ENCODE results near the gene CFDP1. TPM values are rescaled to one million over a fixed set of nuclear protein-coding genes. Genes with fewer than 3 reads are reported as not detected.

Gene CFDP1
- total and polyA plus RNA-seq, 2 of the 13 experiments (the other 11 are each of a cell fraction or from before 2014, with no cell fraction given), result 78.6 to 153 TPM

DNA sequence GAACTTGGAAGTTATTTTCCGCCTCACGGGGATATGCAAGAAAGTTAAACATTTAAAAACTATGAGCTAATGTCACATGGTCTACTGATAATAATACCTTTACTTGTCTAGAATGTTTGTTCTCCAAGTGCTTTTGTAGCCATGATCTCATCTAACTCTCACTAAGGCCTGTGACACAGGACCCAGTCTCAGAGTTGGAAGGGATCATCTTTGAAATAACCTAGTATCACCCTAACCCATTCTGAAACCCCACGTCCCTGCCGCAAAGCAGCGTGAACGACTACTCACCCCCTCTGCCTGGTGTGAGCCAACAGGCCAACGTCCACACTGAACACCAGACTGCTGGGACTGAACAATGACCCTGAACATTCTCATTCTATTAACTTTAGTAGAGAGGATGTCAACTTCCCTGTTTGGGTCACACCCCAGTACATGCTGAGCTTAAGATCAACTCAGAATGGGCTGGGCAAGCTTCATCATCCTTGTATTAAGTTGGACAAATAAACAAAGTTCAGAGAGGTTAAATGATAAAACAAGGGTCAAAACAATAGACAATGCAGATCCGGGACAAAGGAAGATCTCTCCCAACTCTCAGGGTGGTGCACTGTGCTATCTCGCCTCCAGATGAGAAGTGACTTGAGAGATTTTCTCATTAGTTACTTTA, 127.1 kb downstream of the CFDP1 start (continued):
- TF ChIP-seq SIX1 (CRISPR knock-in tag; IDR thresholded peaks at IDR 0.05; ENCODE audit: borderline replicate concordance) (peak; percentile 45; the same call in 1 of the 2 replicates), NR3C1 (CRISPR knock-in tag; IDR thresholded peaks at IDR 0.05) (no peak), TBX2 (CRISPR knock-in tag; IDR thresholded peaks at IDR 0.05; ENCODE audit: borderline replicate concordance) (peak; percentile 90), SMAD1 (CRISPR knock-in tag; IDR thresholded peaks at IDR 0.05; ENCODE audit: borderline replicate concordance, low read depth) (no peak), ZNF619 (CRISPR knock-in tag; IDR thresholded peaks at IDR 0.05) (no peak), ESRRA (CRISPR knock-in tag; IDR thresholded peaks at IDR 0.05; ENCODE audit: low read depth) (peak; percentile 54; the same call in 1 of the 2 replicates), NR2C2 (CRISPR knock-in tag; IDR thresholded peaks at IDR 0.05; ENCODE audit: borderline replicate concordance) (peak; percentile 62), FOXO1 (CRISPR knock-in tag; IDR thresholded peaks at IDR 0.05) (peak; percentile 84)
- TF ChIP-seq, protein P1, sequence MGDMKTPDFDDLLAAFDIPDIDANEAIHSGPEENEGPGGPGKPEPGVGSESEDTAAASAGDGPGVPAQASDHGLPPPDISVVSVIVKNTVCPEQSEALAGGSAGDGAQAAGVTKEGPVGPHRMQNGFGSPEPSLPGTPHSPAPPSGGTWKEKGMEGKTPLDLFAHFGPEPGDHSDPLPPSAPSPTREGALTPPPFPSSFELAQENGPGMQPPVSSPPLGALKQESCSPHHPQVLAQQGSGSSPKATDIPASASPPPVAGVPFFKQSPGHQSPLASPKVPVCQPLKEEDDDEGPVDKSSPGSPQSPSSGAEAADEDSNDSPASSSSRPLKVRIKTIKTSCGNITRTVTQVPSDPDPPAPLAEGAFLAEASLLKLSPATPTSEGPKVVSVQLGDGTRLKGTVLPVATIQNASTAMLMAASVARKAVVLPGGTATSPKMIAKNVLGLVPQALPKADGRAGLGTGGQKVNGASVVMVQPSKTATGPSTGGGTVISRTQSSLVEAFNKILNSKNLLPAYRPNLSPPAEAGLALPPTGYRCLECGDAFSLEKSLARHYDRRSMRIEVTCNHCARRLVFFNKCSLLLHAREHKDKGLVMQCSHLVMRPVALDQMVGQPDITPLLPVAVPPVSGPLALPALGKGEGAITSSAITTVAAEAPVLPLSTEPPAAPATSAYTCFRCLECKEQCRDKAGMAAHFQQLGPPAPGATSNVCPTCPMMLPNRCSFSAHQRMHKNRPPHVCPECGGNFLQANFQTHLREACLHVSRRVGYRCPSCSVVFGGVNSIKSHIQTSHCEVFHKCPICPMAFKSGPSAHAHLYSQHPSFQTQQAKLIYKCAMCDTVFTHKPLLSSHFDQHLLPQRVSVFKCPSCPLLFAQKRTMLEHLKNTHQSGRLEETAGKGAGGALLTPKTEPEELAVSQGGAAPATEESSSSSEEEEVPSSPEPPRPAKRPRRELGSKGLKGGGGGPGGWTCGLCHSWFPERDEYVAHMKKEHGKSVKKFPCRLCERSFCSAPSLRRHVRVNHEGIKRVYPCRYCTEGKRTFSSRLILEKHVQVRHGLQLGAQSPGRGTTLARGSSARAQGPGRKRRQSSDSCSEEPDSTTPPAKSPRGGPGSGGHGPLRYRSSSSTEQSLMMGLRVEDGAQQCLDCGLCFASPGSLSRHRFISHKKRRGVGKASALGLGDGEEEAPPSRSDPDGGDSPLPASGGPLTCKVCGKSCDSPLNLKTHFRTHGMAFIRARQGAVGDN (CRISPR knock-in tag; IDR thresholded peaks at IDR 0.05), result peak; percentile 46; the same call in 1 of the 2 replicates
- TF ChIP-seq, protein P2, sequence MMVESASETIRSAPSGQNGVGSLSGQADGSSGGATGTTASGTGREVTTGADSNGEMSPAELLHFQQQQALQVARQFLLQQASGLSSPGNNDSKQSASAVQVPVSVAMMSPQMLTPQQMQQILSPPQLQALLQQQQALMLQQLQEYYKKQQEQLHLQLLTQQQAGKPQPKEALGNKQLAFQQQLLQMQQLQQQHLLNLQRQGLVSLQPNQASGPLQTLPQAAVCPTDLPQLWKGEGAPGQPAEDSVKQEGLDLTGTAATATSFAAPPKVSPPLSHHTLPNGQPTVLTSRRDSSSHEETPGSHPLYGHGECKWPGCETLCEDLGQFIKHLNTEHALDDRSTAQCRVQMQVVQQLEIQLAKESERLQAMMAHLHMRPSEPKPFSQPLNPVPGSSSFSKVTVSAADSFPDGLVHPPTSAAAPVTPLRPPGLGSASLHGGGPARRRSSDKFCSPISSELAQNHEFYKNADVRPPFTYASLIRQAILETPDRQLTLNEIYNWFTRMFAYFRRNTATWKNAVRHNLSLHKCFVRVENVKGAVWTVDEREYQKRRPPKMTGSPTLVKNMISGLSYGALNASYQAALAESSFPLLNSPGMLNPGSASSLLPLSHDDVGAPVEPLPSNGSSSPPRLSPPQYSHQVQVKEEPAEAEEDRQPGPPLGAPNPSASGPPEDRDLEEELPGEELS (CRISPR knock-in tag; IDR thresholded peaks at IDR 0.05), result peak; percentile 98
- TF ChIP-seq, protein P3, sequence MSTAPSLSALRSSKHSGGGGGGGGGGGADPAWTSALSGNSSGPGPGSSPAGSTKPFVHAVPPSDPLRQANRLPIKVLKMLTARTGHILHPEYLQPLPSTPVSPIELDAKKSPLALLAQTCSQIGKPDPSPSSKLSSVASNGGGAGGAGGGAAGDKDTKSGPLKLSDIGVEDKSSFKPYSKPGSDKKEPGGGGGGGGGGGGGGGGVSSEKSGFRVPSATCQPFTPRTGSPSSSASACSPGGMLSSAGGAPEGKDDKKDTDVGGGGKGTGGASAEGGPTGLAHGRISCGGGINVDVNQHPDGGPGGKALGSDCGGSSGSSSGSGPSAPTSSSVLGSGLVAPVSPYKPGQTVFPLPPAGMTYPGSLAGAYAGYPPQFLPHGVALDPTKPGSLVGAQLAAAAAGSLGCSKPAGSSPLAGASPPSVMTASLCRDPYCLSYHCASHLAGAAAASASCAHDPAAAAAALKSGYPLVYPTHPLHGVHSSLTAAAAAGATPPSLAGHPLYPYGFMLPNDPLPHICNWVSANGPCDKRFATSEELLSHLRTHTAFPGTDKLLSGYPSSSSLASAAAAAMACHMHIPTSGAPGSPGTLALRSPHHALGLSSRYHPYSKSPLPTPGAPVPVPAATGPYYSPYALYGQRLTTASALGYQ (CRISPR knock-in tag; IDR thresholded peaks at IDR 0.05), result peak; percentile 79
- TF ChIP-seq, protein P4, sequence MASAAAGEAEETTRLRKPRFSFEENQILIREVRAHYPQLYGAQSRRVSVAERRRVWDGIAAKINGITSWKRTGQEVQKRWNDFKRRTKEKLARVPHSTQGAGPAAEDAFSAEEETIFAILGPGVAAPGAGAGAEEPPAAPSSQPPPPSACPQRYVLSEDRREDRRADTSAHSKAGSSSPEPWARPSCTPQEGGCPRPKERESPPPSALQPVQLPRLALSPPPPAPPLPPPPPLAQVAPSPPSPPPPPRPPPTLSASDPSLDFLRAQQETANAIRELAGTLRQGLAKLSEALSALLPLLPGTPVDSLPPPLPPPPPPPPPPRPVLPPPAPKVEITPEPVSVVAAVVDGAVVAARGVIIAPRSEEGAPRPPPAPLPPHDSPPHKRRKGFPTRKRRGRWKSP (CRISPR knock-in tag; IDR thresholded peaks at IDR 0.05), result peak; percentile 55; the same call in 1 of the 2 replicates
- TF ChIP-seq, protein P5, sequence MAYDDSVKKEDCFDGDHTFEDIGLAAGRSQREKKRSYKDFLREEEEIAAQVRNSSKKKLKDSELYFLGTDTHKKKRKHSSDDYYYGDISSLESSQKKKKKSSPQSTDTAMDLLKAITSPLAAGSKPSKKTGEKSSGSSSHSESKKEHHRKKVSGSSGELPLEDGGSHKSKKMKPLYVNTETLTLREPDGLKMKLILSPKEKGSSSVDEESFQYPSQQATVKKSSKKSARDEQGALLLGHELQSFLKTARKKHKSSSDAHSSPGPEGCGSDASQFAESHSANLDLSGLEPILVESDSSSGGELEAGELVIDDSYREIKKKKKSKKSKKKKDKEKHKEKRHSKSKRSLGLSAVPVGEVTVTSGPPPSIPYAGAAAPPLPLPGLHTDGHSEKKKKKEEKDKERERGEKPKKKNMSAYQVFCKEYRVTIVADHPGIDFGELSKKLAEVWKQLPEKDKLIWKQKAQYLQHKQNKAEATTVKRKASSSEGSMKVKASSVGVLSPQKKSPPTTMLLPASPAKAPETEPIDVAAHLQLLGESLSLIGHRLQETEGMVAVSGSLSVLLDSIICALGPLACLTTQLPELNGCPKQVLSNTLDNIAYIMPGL (CRISPR knock-in tag; IDR thresholded peaks at IDR 0.05; ENCODE audit: borderline replicate concordance in 1 of 2, low read depth in 1 of 2), result peak; percentile 36 to 47; a peak in 2 of 4 replicates
- TF ChIP-seq, protein P6, sequence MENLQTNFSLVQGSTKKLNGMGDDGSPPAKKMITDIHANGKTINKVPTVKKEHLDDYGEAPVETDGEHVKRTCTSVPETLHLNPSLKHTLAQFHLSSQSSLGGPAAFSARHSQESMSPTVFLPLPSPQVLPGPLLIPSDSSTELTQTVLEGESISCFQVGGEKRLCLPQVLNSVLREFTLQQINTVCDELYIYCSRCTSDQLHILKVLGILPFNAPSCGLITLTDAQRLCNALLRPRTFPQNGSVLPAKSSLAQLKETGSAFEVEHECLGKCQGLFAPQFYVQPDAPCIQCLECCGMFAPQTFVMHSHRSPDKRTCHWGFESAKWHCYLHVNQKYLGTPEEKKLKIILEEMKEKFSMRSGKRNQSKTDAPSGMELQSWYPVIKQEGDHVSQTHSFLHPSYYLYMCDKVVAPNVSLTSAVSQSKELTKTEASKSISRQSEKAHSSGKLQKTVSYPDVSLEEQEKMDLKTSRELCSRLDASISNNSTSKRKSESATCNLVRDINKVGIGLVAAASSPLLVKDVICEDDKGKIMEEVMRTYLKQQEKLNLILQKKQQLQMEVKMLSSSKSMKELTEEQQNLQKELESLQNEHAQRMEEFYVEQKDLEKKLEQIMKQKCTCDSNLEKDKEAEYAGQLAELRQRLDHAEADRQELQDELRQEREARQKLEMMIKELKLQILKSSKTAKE (CRISPR knock-in tag; IDR thresholded peaks at IDR 0.05; ENCODE audit: borderline replicate concordance), result peak; percentile 70

All from HepG2 (cell line).